ENCODE data around the gene ABLIM1. TPM values are rescaled to one million over a fixed set of nuclear protein-coding genes. Genes with fewer than 3 reads are reported as not detected.
A peak's percentile ranks its signal among the peaks of the same experiment; 100 is the strongest.

ABLIM1 gene
- total and polyA plus RNA-seq, 3 donors from 2014 or later = 90.0 to 137 (median 128) TPM

DNA sequence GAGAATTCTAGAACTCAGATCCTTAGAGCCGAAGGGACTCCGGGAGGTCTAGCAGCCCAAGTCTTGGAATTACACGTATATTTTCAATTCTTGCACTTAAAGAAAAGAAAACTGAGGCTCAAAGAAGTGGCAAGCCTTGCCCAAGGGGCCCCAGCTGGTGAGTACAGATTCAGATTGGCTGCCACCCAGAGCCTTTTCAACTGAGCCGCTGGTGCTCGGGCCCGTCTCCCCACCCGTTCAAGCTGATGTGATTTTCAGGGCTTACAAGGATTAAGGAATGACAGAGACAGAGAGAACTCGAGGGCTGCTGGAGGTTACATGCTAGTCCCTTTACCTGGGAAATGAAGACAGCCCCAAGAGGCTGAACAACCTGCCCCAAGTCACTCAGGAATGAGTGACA, 117.8 kb downstream of the ABLIM1 start:
- no peak for DNase-seq
- 75 to 79% methylated on average over 7 to 8 of the region's 8 CpGs for WGBS, 2 donors
- Histone ChIP-seq H3K27ac (no peak overlapping the region), H3K4me3 (no peak overlapping the region), H3K27me3 (no peaks in the 10 kb centered on the region), H3K4me1 (peaks cover 9% of the 10 kb centered on the region), H3K9me3 (no peaks in the 10 kb centered on the region), H3K36me3 (ENCODE audit: low read depth, missing control alignments) (no peaks in the 10 kb centered on the region)
- TF ChIP-seq POLR2A (IDR thresholded peaks at IDR 0.05) = no peak
- TF ChIP-seq, protein P1, sequence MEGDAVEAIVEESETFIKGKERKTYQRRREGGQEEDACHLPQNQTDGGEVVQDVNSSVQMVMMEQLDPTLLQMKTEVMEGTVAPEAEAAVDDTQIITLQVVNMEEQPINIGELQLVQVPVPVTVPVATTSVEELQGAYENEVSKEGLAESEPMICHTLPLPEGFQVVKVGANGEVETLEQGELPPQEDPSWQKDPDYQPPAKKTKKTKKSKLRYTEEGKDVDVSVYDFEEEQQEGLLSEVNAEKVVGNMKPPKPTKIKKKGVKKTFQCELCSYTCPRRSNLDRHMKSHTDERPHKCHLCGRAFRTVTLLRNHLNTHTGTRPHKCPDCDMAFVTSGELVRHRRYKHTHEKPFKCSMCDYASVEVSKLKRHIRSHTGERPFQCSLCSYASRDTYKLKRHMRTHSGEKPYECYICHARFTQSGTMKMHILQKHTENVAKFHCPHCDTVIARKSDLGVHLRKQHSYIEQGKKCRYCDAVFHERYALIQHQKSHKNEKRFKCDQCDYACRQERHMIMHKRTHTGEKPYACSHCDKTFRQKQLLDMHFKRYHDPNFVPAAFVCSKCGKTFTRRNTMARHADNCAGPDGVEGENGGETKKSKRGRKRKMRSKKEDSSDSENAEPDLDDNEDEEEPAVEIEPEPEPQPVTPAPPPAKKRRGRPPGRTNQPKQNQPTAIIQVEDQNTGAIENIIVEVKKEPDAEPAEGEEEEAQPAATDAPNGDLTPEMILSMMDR (IDR thresholded peaks at IDR 0.05) = no peak
- intact Hi-C loops (cut with DNase I; ENCODE audit: low total_unique reads) = no loop called here

DNA sequence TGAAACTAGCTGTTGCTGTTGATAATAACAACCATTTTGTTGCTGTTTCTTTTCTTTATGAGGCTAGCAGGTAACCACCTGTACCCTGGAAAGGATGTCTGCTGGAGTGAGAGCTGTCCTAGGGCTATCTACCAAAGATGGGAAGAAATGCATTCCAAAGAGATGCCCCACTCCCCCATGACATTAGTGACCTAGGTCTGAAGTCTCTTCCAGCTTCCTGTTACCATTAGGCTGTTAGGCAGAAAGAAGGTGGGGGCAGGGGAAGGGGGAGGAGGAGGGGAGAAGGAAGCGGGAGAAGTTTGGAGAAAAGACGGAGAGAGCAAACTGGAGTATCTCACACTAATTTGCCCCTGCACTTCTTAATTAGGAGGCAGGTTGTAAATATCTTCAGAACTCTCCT, 118.5 kb downstream of the ABLIM1 start:
- TF ChIP-seq POLR2A (IDR thresholded peaks at IDR 0.05) = no peak
- TF ChIP-seq, protein P1 (IDR thresholded peaks at IDR 0.05) = no peak
- DNase-seq = no peak
- 84 to 98% methylated on average over 2 of the region's 2 CpGs for WGBS, 2 donors
- H3K27ac ChIP-seq = no peak overlapping the region
- no peaks in the 10 kb centered on the region for H3K27me3 ChIP-seq
- intact Hi-C loops (cut with DNase I; ENCODE audit: low total_unique reads) = no loop called here
- no peaks in the 10 kb centered on the region for H3K9me3 ChIP-seq
- H3K36me3 ChIP-seq (ENCODE audit: low read depth, missing control alignments) = no peaks in the 10 kb centered on the region
- H3K4me3 ChIP-seq = no peak overlapping the region
- H3K4me1 ChIP-seq = peaks cover 9% of the 10 kb centered on the region

DNA sequence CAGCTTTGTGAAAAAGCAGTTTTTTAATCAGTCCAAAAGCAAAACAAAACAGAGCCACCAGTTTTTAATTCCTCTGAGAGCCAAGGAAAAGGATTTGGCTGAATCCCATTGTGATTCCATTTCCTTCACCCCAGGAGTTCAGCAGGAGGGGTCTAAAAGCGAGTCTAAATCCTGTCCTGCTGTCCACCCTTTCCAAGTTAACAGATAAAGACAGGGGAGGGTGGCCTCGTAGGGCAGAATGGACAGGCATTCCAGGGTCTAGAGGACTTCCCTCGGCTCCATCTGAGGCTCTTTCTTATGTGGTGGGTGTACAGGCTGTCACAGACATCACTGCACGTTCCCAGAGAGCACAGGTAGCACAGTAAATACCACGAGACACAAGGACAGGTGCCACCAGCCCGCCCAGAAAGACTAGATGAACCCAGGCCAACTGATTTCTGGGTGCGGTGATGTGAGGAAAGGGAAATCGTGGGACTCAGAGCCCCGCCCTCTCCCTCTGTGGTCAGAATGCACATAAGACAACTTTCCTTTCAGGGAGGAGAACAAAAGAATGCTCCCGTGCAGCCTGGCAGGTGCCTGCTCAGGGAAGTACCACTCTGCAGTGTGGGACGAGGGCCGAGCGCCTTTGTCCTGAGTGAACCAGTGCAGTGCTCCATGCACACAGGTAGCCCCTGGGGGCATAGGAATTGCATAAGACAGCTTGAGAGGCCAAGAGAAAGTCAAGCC, 119.7 kb downstream of the ABLIM1 start:
- no peak for DNase-seq
- H3K27ac ChIP-seq = peak overlapping the region in 1 of 2 donors; percentile 7
- no peaks in the 10 kb centered on the region for H3K36me3 ChIP-seq (ENCODE audit: low read depth, missing control alignments)
- peaks cover 9% of the 10 kb centered on the region for H3K4me1 ChIP-seq
- no peaks in the 10 kb centered on the region for H3K9me3 ChIP-seq
- no peak overlapping the region for H3K4me3 ChIP-seq
- TF ChIP-seq, protein P1 (IDR thresholded peaks at IDR 0.05) = no peak
- TF ChIP-seq POLR2A (IDR thresholded peaks at IDR 0.05) = no peak
- 46 to 60% methylated on average over 12 to 13 of the region's 13 CpGs for WGBS, 2 donors
- intact Hi-C loops (cut with DNase I; ENCODE audit: low total_unique reads) = no loop called here
- H3K27me3 ChIP-seq = no peaks in the 10 kb centered on the region

DNA sequence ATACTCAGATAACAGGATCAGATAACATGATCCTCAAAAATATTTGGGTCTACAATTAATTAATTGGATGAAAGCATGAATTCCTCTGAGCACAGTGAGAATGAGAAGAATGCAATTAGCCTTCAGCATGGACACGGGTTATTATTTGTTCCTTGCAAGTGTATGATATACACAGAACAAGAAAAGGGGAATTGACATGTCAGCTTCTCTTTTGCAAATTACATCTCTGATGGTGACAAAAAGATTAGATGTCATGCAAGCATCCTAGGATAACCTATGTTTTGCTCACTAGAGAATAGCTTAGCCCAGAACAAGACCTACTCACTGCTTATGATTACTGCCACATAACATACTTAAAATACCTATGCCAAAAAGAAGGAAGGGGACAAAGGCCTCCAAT, 120.3 kb downstream of the ABLIM1 start:
- Histone ChIP-seq H3K9me3 (no peaks in the 10 kb centered on the region), H3K4me1 (peaks cover 9% of the 10 kb centered on the region), H3K27me3 (no peaks in the 10 kb centered on the region), H3K36me3 (ENCODE audit: low read depth, missing control alignments) (no peaks in the 10 kb centered on the region), H3K27ac (no peak overlapping the region), H3K4me3 (no peak overlapping the region)
- WGBS, 2 donors = 57 to 62% methylated on average over 1 of the region's 1 CpG
- TF ChIP-seq, protein P1 (IDR thresholded peaks at IDR 0.05) = no peak
- no peak for TF ChIP-seq POLR2A (IDR thresholded peaks at IDR 0.05)
- DNase-seq = no peak
- intact Hi-C loops (cut with DNase I; ENCODE audit: low total_unique reads) = no loop called here

DNA sequence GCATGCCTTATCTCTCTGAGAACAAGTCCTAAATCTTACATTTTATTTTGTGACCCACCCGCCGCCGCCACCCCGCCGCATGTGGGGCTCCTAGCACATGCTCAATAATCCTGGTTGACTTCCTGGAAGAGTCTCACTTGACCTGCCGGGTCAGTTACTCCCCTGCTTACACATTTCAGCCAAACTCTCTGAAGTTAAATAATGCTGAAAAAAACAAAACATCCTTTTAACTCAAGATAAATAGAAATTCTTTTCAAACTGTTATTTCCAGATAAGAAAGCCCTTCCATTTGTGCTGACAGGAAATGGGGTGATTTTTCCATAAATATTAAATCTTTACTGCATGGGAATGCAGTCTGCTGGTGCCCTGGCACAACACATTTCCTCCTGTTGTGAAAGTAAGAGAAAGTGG, 123.5 kb downstream of the ABLIM1 start:
- Histone ChIP-seq H3K9me3 (no peaks in the 10 kb centered on the region), H3K27me3 (no peaks in the 10 kb centered on the region), H3K4me3 (no peak overlapping the region), H3K36me3 (ENCODE audit: low read depth, missing control alignments) (no peaks in the 10 kb centered on the region), H3K27ac (no peak overlapping the region), H3K4me1 (peaks cover 9% of the 10 kb centered on the region)
- intact Hi-C loops (cut with DNase I; ENCODE audit: low total_unique reads) = no loop called here
- WGBS, 2 donors = 85 to 93% methylated on average over 6 of the region's 6 CpGs
- DNase-seq = no peak
- TF ChIP-seq POLR2A (IDR thresholded peaks at IDR 0.05) = no peak
- TF ChIP-seq, protein P1 (IDR thresholded peaks at IDR 0.05) = no peak

All from testis (tissue), 3 donors.